ENCODE results near the gene NEUROG2.
"Not testable (repeated sequence)": the region's sequence is repeated elsewhere in the genome, so short reads cannot be mapped to it uniquely, and the experiment has no call there.

The NEUROG2 gene

GRCh38 chr4:112511093-112511802 is 4.7 kb downstream of the NEUROG2 start:
- H3K36me3 ChIP-seq (ENCODE audit: insufficient read depth, low read length) = no peaks in the 10 kb centered on the region
- no peak overlapping the region for H3K4me3 ChIP-seq
- DNase-seq (ENCODE audit: low read depth, low spot score) = no peak
- no peak overlapping the region for H3K27ac ChIP-seq
- no peaks in the 10 kb centered on the region for H3K9me3 ChIP-seq (ENCODE audit: low read depth, low read length)
- TF ChIP-seq FOXP2 (optimal IDR thresholded peaks at IDR 0.05; ENCODE audit: control extremely low read depth, extremely low read length, insufficient read depth) (no peak), POLR2AphosphoS5 (IDR thresholded peaks at IDR 0.05; ENCODE audit: borderline replicate concordance, low read depth, low read length) (no peak), EZH2 (IDR thresholded peaks at IDR 0.05) (no peak)
- no peak overlapping the region for H3K9ac ChIP-seq (ENCODE audit: insufficient read length)

GRCh38 chr4:112510291-112511092 is 5.5 kb downstream of the NEUROG2 start:
- Histone ChIP-seq H3K4me3 (peak overlapping the region; percentile 72), H3K27ac (no peak overlapping the region), H3K36me3 (ENCODE audit: insufficient read depth, low read length) (no peaks in the 10 kb centered on the region), H3K9ac (ENCODE audit: insufficient read length) (peak overlapping the region; percentile 48), H3K9me3 (ENCODE audit: low read depth, low read length) (no peaks in the 10 kb centered on the region)
- no peak for DNase-seq (ENCODE audit: low read depth, low spot score)
- TF ChIP-seq EZH2 (IDR thresholded peaks at IDR 0.05) (no peak), FOXP2 (optimal IDR thresholded peaks at IDR 0.05; ENCODE audit: control extremely low read depth, extremely low read length, insufficient read depth) (no peak), POLR2AphosphoS5 (IDR thresholded peaks at IDR 0.05; ENCODE audit: borderline replicate concordance, low read depth, low read length) (no peak)

- Histone ChIP-seq H3K36me3 (ENCODE audit: insufficient read depth, low read length) (no peaks in the 10 kb centered on the region), H3K9ac (ENCODE audit: insufficient read length) (no peak overlapping the region), H3K9me3 (ENCODE audit: low read depth, low read length) (no peaks in the 10 kb centered on the region), H3K27ac (no peak overlapping the region), H3K4me3 (peak overlapping the region; percentile 54)
- DNase-seq (ENCODE audit: low read depth, low spot score) = no peak
- TF ChIP-seq FOXP2 (optimal IDR thresholded peaks at IDR 0.05; ENCODE audit: control extremely low read depth, extremely low read length, insufficient read depth) (no peak), POLR2AphosphoS5 (IDR thresholded peaks at IDR 0.05; ENCODE audit: borderline replicate concordance, low read depth, low read length) (no peak), EZH2 (IDR thresholded peaks at IDR 0.05) (no peak)
Observed at GRCh38 chr4:112509243-112510141, 6.5 kb downstream of the NEUROG2 start.

GRCh38 chr4:112508356-112508755 is 7.6 kb downstream of the NEUROG2 start:
- DNase-seq (ENCODE audit: low read depth, low spot score) = no peak
- no peak for TF ChIP-seq FOXP2 (optimal IDR thresholded peaks at IDR 0.05; ENCODE audit: control extremely low read depth, extremely low read length, insufficient read depth)
- TF ChIP-seq POLR2AphosphoS5 (IDR thresholded peaks at IDR 0.05; ENCODE audit: borderline replicate concordance, low read depth, low read length) = no peak
- TF ChIP-seq EZH2 (IDR thresholded peaks at IDR 0.05) = no peak

GRCh38 chr4:112504807-112505206 is 11.2 kb downstream of the NEUROG2 start:
- TF ChIP-seq FOXP2 (optimal IDR thresholded peaks at IDR 0.05; ENCODE audit: control extremely low read depth, extremely low read length, insufficient read depth) (no peak), EZH2 (IDR thresholded peaks at IDR 0.05) (no peak), POLR2AphosphoS5 (IDR thresholded peaks at IDR 0.05; ENCODE audit: borderline replicate concordance, low read depth, low read length) (no peak)
- Histone ChIP-seq H3K27ac (no peak overlapping the region), H3K36me3 (ENCODE audit: insufficient read depth, low read length) (no peaks in the 10 kb centered on the region), H3K4me3 (no peak overlapping the region), H3K9me3 (ENCODE audit: low read depth, low read length) (no peaks in the 10 kb centered on the region), H3K9ac (ENCODE audit: insufficient read length) (no peak overlapping the region)
- no peak for DNase-seq (ENCODE audit: low read depth, low spot score)

More at GRCh38 chr4:112508356-112508755, 7.6 kb downstream of the NEUROG2 start:
- H3K9me3 ChIP-seq (ENCODE audit: low read depth, low read length) = no peaks in the 10 kb centered on the region
- H3K4me3 ChIP-seq = no peak overlapping the region
- no peak overlapping the region for H3K9ac ChIP-seq (ENCODE audit: insufficient read length)
- H3K27ac ChIP-seq = no peak overlapping the region
- no peaks in the 10 kb centered on the region for H3K36me3 ChIP-seq (ENCODE audit: insufficient read depth, low read length)

- no peaks in the 10 kb centered on the region for H3K9me3 ChIP-seq (ENCODE audit: low read depth, low read length)
- TF ChIP-seq FOXP2 (optimal IDR thresholded peaks at IDR 0.05; ENCODE audit: control extremely low read depth, extremely low read length, insufficient read depth) (no peak), EZH2 (IDR thresholded peaks at IDR 0.05) (no peak), POLR2AphosphoS5 (IDR thresholded peaks at IDR 0.05; ENCODE audit: borderline replicate concordance, low read depth, low read length) (no peak)
- H3K36me3 ChIP-seq (ENCODE audit: insufficient read depth, low read length) = no peaks in the 10 kb centered on the region
- H3K27ac ChIP-seq = no peak overlapping the region
- no peak for DNase-seq (ENCODE audit: low read depth, low spot score)
- no peak overlapping the region for H3K4me3 ChIP-seq
- no peak overlapping the region for H3K9ac ChIP-seq (ENCODE audit: insufficient read length)
Observed at GRCh38 chr4:112502871-112503270, 13.1 kb downstream of the NEUROG2 start.

GRCh38 chr4:112492321-112492720 is 23.7 kb downstream of the NEUROG2 start:
- H3K9me3 ChIP-seq (ENCODE audit: low read depth, low read length) = peaks cover 2% of the 10 kb centered on the region; the same call in 1 of the 2 replicates
- no peak overlapping the region for H3K9ac ChIP-seq (ENCODE audit: insufficient read length)
- TF ChIP-seq FOXP2 (optimal IDR thresholded peaks at IDR 0.05; ENCODE audit: control extremely low read depth, extremely low read length, insufficient read depth) = no peak
- no peak for TF ChIP-seq POLR2AphosphoS5 (IDR thresholded peaks at IDR 0.05; ENCODE audit: borderline replicate concordance, low read depth, low read length)
- no peak for TF ChIP-seq EZH2 (IDR thresholded peaks at IDR 0.05)
- H3K4me3 ChIP-seq = no peak overlapping the region
- no peaks in the 10 kb centered on the region for H3K36me3 ChIP-seq (ENCODE audit: insufficient read depth, low read length)
- H3K27ac ChIP-seq = no peak overlapping the region
- no peak for DNase-seq (ENCODE audit: low read depth, low spot score)

- not testable (repeated sequence) for H3K27ac ChIP-seq; H3K9me3 ChIP-seq (ENCODE audit: low read depth, low read length); H3K9ac ChIP-seq (ENCODE audit: insufficient read length); DNase-seq (ENCODE audit: low read depth, low spot score); H3K4me3 ChIP-seq; H3K36me3 ChIP-seq (ENCODE audit: insufficient read depth, low read length)
Observed at GRCh38 chr4:112490808-112491207, 25.2 kb downstream of the NEUROG2 start.

Measured in SK-N-MC (cell line).